H9 (cell line): Measurements from ENCODE around the gene KMT2C. TPM values are rescaled to one million over a fixed set of nuclear protein-coding genes. Genes with fewer than 3 reads are reported as not detected.

Experiments
- DNase-seq: peaks from one replicate; pipeline ENCODE4 v3.0.0-alpha.2; 2017
- H2AFZ ChIP-seq: one replicate; pipeline ENCODE4 v1.6.1; 2013; ENCODE audit warnings: mild to moderate bottlenecking, low read length, control low read depth, moderate library complexity
- H2AK5ac ChIP-seq: 2 replicates; pipeline ENCODE4 v1.6.1; 2013; ENCODE audit warnings: low read length, control low read depth, mixed read lengths; ENCODE audit not compliant: insufficient read length
- H2BK120ac ChIP-seq: one replicate; pipeline ENCODE4 v1.6.1; 2013; ENCODE audit warnings: low read depth, mild to moderate bottlenecking, low read length, control low read depth, inconsistent platforms; ENCODE audit not compliant: poor library complexity, severe bottlenecking
- H2BK12ac ChIP-seq: 2 replicates; pipeline ENCODE4 v1.6.1; 2013; ENCODE audit warnings: low read length, control low read depth, mixed read lengths, low read depth; ENCODE audit not compliant: insufficient read length
- H2BK15ac ChIP-seq: 2 replicates; pipeline ENCODE4 v1.6.1; 2013; ENCODE audit warnings: low read depth, low read length, control low read depth
- H2BK20ac ChIP-seq: one replicate; pipeline ENCODE4 v1.6.1; 2013; ENCODE audit warnings: low read depth, mild to moderate bottlenecking, low read length, control low read depth, inconsistent platforms; ENCODE audit not compliant: poor library complexity, severe bottlenecking
- H2BK5ac ChIP-seq: 2 replicates; pipeline ENCODE4 v1.6.1; 2013; ENCODE audit warnings: low read length, control low read depth, mixed read lengths; ENCODE audit not compliant: insufficient read length
- H3K14ac ChIP-seq: 2 replicates; pipeline ENCODE4 v1.6.1; 2013; ENCODE audit warnings: low read length, control low read depth; ENCODE audit not compliant: insufficient read depth
- H3K18ac ChIP-seq: 2 replicates; pipeline ENCODE4 v1.6.1; 2013; ENCODE audit warnings: low read depth, mild to moderate bottlenecking, mixed read lengths, low read length, control low read depth; ENCODE audit not compliant: insufficient read length
- H3K23ac ChIP-seq: 2 replicates; pipeline ENCODE4 v1.6.1; 2013; ENCODE audit warnings: low read length, control low read depth, mixed read lengths, low read depth; ENCODE audit not compliant: insufficient read length
- H3K23me2 ChIP-seq: 2 replicates; pipeline ENCODE4 v1.6.1; 2013; ENCODE audit warnings: low read depth, mild to moderate bottlenecking, mixed read lengths, low read length, control low read depth; ENCODE audit not compliant: insufficient read length, poor library complexity, severe bottlenecking
- H3K27ac ChIP-seq: 2 replicates; pipeline ENCODE4 v1.5.1; 2013; ENCODE audit warnings: low read length, control low read depth, mixed read lengths, low read depth; ENCODE audit not compliant: insufficient read length
- H3K27me3 ChIP-seq: 2 replicates; pipeline ENCODE4 v1.6.1; 2013; ENCODE audit warnings: low read length, control low read depth, inconsistent platforms; ENCODE audit not compliant: insufficient read depth
- H3K4ac ChIP-seq: 2 replicates; pipeline ENCODE4 v1.6.1; 2013; ENCODE audit warnings: low read depth, mild to moderate bottlenecking, control low read depth, inconsistent platforms, low read length, moderate library complexity
- H3K4me1 ChIP-seq: 2 replicates; pipeline ENCODE4 v1.6.1; 2013; ENCODE audit warnings: low read length, control low read depth, inconsistent platforms; ENCODE audit not compliant: insufficient read depth
- H3K4me2 ChIP-seq: 2 replicates; pipeline ENCODE4 v1.6.1; 2013; ENCODE audit warnings: low read length, control low read depth, mixed read lengths; ENCODE audit not compliant: insufficient read length, insufficient read depth
- H3K56ac ChIP-seq: 2 replicates; pipeline ENCODE4 v1.6.1; 2013; ENCODE audit warnings: low read depth, mild to moderate bottlenecking, mixed read lengths, low read length, control low read depth; ENCODE audit not compliant: insufficient read length
- H3K79me1 ChIP-seq: 2 replicates; pipeline ENCODE4 v1.6.1; 2013; ENCODE audit warnings: low read depth, mild to moderate bottlenecking, moderate library complexity, low read length, control low read depth, inconsistent platforms; ENCODE audit not compliant: insufficient read depth, poor library complexity, severe bottlenecking
- H3K79me2 ChIP-seq: 2 replicates; pipeline ENCODE4 v1.6.1; 2013; ENCODE audit warnings: low read length, control low read depth, inconsistent platforms; ENCODE audit not compliant: insufficient read depth
- H3K9ac ChIP-seq: 2 replicates; pipeline ENCODE4 v1.6.1; 2013; ENCODE audit warnings: low read length, control low read depth, mixed read lengths; ENCODE audit not compliant: insufficient read length; ENCODE audit errors: extremely low read depth
- H3K9me3 ChIP-seq: one replicate; pipeline ENCODE4 v1.6.1; 2013; ENCODE audit warnings: low read depth, low read length, inconsistent platforms; ENCODE audit not compliant: control insufficient read depth
- H3T11ph ChIP-seq: one replicate; pipeline ENCODE4 v1.6.1; 2013; ENCODE audit warnings: mild to moderate bottlenecking, low read length, control low read depth, inconsistent platforms
- H4K20me1 ChIP-seq: one replicate; pipeline ENCODE4 v1.6.1; 2013; ENCODE audit not compliant: control insufficient read depth, insufficient read length, insufficient read depth
- H4K5ac ChIP-seq: 2 replicates; pipeline ENCODE4 v1.6.1; 2013; ENCODE audit warnings: low read depth, mild to moderate bottlenecking, mixed read lengths, low read length, control low read depth; ENCODE audit not compliant: insufficient read length
- H4K8ac ChIP-seq: replicated peaks from 2 replicates; pipeline ENCODE4 v1.6.1; 2013; ENCODE audit warnings: low read length, control low read depth, mixed read lengths, low read depth; ENCODE audit not compliant: insufficient read length
- H4K91ac ChIP-seq: 2 replicates; pipeline ENCODE4 v1.6.1; 2013; ENCODE audit warnings: low read depth, mild to moderate bottlenecking, moderate library complexity, mixed read lengths, low read length, control low read depth; ENCODE audit not compliant: insufficient read length
- H3K27ac Mint-ChIP-seq, 3 experiments: 2 replicates in 2 of 3; 3 replicates in 1 of 3; pipeline ENCODE4 v1.8.0; 2020 to 2021; ENCODE audit warnings: mixed read lengths in 3 of 3, mild to moderate bottlenecking in 1 of 3, moderate library complexity in 1 of 3
- H3K27me3 Mint-ChIP-seq: 2 replicates; pipeline ENCODE4 v1.8.0; 2021; ENCODE audit warnings: low read depth, mild to moderate bottlenecking, moderate library complexity, mixed read lengths
- H3K36me3 Mint-ChIP-seq, 3 experiments: 2 replicates in 2 of 3; 3 replicates in 1 of 3; pipeline ENCODE4 v1.8.0; 2020 to 2021; ENCODE audit warnings: low read depth in 3 of 3, mixed read lengths in 3 of 3; ENCODE audit not compliant: insufficient read depth in 1 of 3
- H3K4me1 Mint-ChIP-seq, 2 experiments: 2 replicates each; pipeline ENCODE4 v1.8.0; 2020; ENCODE audit warnings: mixed read lengths in 2 of 2
- H3K4me3 Mint-ChIP-seq, 2 experiments: 2 replicates in 1 of 2; 3 replicates in 1 of 2; pipeline ENCODE4 v1.8.0; 2020 to 2021; ENCODE audit warnings: mild to moderate bottlenecking in 2 of 2, mixed read lengths in 2 of 2, moderate library complexity in 1 of 2
- H3K9me3 Mint-ChIP-seq, 2 experiments: 2 replicates in 1 of 2; 3 replicates in 1 of 2; pipeline ENCODE4 v1.8.0; 2020; ENCODE audit warnings: mild to moderate bottlenecking in 2 of 2, mixed read lengths in 2 of 2, moderate library complexity in 1 of 2
- WGBS: extraction: QIAGEN DNeasy Blood & Tissue Kit; methylation state at CpG from one replicate; pipeline ENCODE4 v1.1.7; 2013; ENCODE audit warnings: missing lambda C conversion rate, low lambda C conversion rate, mixed read lengths; ENCODE audit not compliant: insufficient read length; ENCODE audit errors: extremely low coverage; 5-methylcytosine and 5-hydroxymethylcytosine counted together
- total RNA-seq: library from RNA; stranded (reverse); gene quantifications from 2 replicates; pipeline ENCODE4 v1.2.1, GENCODE V29; 2021
- TF ChIP-seq, protein P1 (sequence below): fragments of 200-600 bp; sonication (generic); conservative IDR thresholded peaks from 3 replicates; pipeline ENCODE4 v1.8.0; 2021; ENCODE audit warnings: antibody characterized with exemption, mild to moderate bottlenecking

Gene KMT2C
- total RNA-seq, 1 experiment from 2014 or later, result 32.2 TPM

DNA sequence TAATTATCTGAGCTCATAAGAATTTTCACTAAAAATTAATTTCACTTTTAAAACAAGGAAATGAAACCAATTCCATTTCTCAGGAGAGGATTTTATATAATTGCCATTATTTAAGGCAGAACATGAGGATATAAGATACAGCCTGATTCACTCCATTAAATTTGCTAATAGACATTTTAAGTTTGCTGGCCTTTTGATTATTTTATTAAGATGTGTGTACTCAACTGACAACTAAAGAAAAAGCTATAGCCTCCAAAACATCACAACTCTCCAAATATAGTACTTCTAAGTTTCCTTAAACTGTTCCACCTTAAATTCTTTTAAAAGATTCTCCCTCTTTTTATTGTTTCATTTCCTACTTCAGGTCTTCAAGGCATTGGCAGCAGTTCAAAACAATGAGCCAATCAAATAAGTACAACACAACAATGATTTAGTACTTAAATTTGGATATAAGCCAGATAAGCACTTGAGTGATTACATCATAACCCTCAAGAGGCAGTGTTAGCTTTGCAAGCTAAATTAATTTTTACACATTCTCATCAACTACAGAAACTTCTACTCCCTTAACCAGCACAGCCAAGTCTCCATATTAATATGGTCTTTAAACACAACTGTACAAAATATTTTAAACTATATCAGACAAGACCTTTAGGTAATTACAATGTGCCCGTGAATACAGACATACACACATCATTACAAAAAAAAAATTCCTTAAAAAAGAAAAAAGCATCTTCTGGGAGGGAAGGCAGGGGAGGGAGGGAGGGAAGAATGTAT, 121.8 kb downstream of the KMT2C start:
- Histone ChIP-seq H3K23me2 (no peaks in the 10 kb centered on the region), H3K79me2 (no peaks in the 10 kb centered on the region), H3K14ac (no peak overlapping the region), H3K4me2 (no peak overlapping the region), H3K56ac (no peak overlapping the region), H4K5ac (no peak overlapping the region), H3T11ph (no peak overlapping the region), H3K23ac (no peak overlapping the region), H2BK12ac (no peak overlapping the region), H3K27ac (no peak overlapping the region), H3K79me1 (peaks cover 3% of the 10 kb centered on the region), H3K9me3 (no peaks in the 10 kb centered on the region), H3K9ac (no peak overlapping the region), H2BK120ac (no peak overlapping the region), H3K27me3 (no peaks in the 10 kb centered on the region), H2AK5ac (no peak overlapping the region), H2BK20ac (no peak overlapping the region), H2AFZ (no peak overlapping the region), H2BK5ac (no peak overlapping the region), H4K8ac (no peak overlapping the region), H3K18ac (no peak overlapping the region), H4K91ac (no peak overlapping the region), H3K4ac (no peak overlapping the region), H2BK15ac (no peak overlapping the region), H4K20me1 (no peaks in the 10 kb centered on the region), H3K4me1 (no peaks in the 10 kb centered on the region)
- H3K4me3 Mint-ChIP-seq, result no peak overlapping the region
- H3K27ac Mint-ChIP-seq, result peak overlapping the region in 1 of 3 experiments; percentile 18; a peak in 1 of 7 replicates
- DNase-seq, result no peak
- peaks cover 4 to 12% (median 5%) of the 10 kb centered on the region in 3 experiments; a peak in 5 of 7 replicates for H3K36me3 Mint-ChIP-seq
- no peaks in the 10 kb centered on the region for H3K27me3 Mint-ChIP-seq
- no peaks in the 10 kb centered on the region for H3K4me1 Mint-ChIP-seq
- TF ChIP-seq, protein P1, sequence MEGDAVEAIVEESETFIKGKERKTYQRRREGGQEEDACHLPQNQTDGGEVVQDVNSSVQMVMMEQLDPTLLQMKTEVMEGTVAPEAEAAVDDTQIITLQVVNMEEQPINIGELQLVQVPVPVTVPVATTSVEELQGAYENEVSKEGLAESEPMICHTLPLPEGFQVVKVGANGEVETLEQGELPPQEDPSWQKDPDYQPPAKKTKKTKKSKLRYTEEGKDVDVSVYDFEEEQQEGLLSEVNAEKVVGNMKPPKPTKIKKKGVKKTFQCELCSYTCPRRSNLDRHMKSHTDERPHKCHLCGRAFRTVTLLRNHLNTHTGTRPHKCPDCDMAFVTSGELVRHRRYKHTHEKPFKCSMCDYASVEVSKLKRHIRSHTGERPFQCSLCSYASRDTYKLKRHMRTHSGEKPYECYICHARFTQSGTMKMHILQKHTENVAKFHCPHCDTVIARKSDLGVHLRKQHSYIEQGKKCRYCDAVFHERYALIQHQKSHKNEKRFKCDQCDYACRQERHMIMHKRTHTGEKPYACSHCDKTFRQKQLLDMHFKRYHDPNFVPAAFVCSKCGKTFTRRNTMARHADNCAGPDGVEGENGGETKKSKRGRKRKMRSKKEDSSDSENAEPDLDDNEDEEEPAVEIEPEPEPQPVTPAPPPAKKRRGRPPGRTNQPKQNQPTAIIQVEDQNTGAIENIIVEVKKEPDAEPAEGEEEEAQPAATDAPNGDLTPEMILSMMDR, result no peak
- H3K9me3 Mint-ChIP-seq, result no peaks in the 10 kb centered on the region
- WGBS, result no CpG with 5 or more reads among the region's 1 CpG
